ENCODE results near the gene ARMC2. TPM values are rescaled to one million over a fixed set of nuclear protein-coding genes. Genes with fewer than 3 reads are reported as not detected.

ARMC2 gene
- total RNA-seq, 2 experiments from 2014 or later = 2.7 to 4.6 TPM

GRCh38 chr6:108870357-108870756, 22.1 kb downstream of the ARMC2 start:
- Mint-ChIP-seq H3K36me3 (ENCODE audit: low read depth) (peaks cover 13% of the 10 kb centered on the region), H3K4me3 (no peak overlapping the region), H3K4me1 (ENCODE audit: low read depth) (peaks cover 52% of the 10 kb centered on the region), H3K27me3 (no peaks in the 10 kb centered on the region), H3K9me3 (no peaks in the 10 kb centered on the region), H3K27ac (no peak overlapping the region)
- CTCF ChIA-PET = interaction anchor here (1.3 to 5.5 kb wide), 3 partner anchors 13 to 23 kb away, joined by 3 to 22 read pairs (median 5); no protein-coding TSS in a partner anchor
- ATAC-seq = no peak
- intact Hi-C loops (cut with micrococcal nuclease) = no loop called here
- DNase-seq = no peak
- no peak for TF ChIP-seq CTCF (IDR thresholded peaks at IDR 0.05)
- POLR2A ChIA-PET = no interaction called here

- peaks cover 13% of the 10 kb centered on the region for H3K36me3 Mint-ChIP-seq (ENCODE audit: low read depth)
- H3K27me3 Mint-ChIP-seq = no peaks in the 10 kb centered on the region
- DNase-seq = peak; percentile 58
- intact Hi-C loops (cut with micrococcal nuclease) = no loop called here
- no peaks in the 10 kb centered on the region for H3K9me3 Mint-ChIP-seq
- peaks cover 46% of the 10 kb centered on the region for H3K4me1 Mint-ChIP-seq (ENCODE audit: low read depth)
- peak overlapping the region; percentile 74 for H3K27ac Mint-ChIP-seq
- POLR2A ChIA-PET = interaction anchor here (0.9 to 1.0 kb wide), 2 partner anchors 21 to 67 kb away, joined by 3 read pairs; no protein-coding TSS in a partner anchor
- no peak overlapping the region for H3K4me3 Mint-ChIP-seq
- CTCF ChIA-PET = interaction anchor here (0.8 to 5.5 kb wide), 4 partner anchors 11 to 44 kb away, joined by 3 to 22 read pairs (median 5); no protein-coding TSS in a partner anchor
- peak; percentile 28 for ATAC-seq
- no peak for TF ChIP-seq CTCF (IDR thresholded peaks at IDR 0.05)
These were observed 23.9 kb downstream of the ARMC2 start for GRCh38 chr6:108872141-108872557.

- no peak for TF ChIP-seq CTCF (IDR thresholded peaks at IDR 0.05)
- POLR2A ChIA-PET = interaction anchor here (1.0 kb wide), 1 partner anchor 21 kb away, joined by 3 read pairs; no protein-coding TSS in a partner anchor
- H3K27ac Mint-ChIP-seq = peak overlapping the region; percentile 93
- CTCF ChIA-PET = interaction anchor here (0.8 to 5.5 kb wide), 4 partner anchors 11 to 330 kb away, joined by 3 to 22 read pairs (median 4); no protein-coding TSS in a partner anchor
- H3K27me3 Mint-ChIP-seq = no peaks in the 10 kb centered on the region
- H3K36me3 Mint-ChIP-seq (ENCODE audit: low read depth) = peaks cover 13% of the 10 kb centered on the region
- no peak overlapping the region for H3K4me3 Mint-ChIP-seq
- H3K9me3 Mint-ChIP-seq = no peaks in the 10 kb centered on the region
- ATAC-seq (no peak), DNase-seq (no peak)
- H3K4me1 Mint-ChIP-seq (ENCODE audit: low read depth) = peaks cover 46% of the 10 kb centered on the region
- intact Hi-C loops (cut with micrococcal nuclease) = no loop called here
These were observed 24.4 kb downstream of the ARMC2 start for GRCh38 chr6:108872575-108872974.

GRCh38 chr6:108873251-108873650, 25.0 kb downstream of the ARMC2 start:
- intact Hi-C loops (cut with micrococcal nuclease) = no loop called here
- no peak for DNase-seq
- H3K27ac Mint-ChIP-seq = peak overlapping the region; percentile 93
- peaks cover 16% of the 10 kb centered on the region for H3K36me3 Mint-ChIP-seq (ENCODE audit: low read depth)
- peaks cover 48% of the 10 kb centered on the region for H3K4me1 Mint-ChIP-seq (ENCODE audit: low read depth)
- H3K27me3 Mint-ChIP-seq = no peaks in the 10 kb centered on the region
- H3K9me3 Mint-ChIP-seq = peaks cover 2% of the 10 kb centered on the region
- POLR2A ChIA-PET = interaction anchor here (1.2 to 2.3 kb wide), 3 partner anchors 9 to 308 kb away, joined by 3 to 17 read pairs (median 3); no protein-coding TSS in a partner anchor
- H3K4me3 Mint-ChIP-seq = no peak overlapping the region
- CTCF ChIA-PET = interaction anchor here (1.0 to 5.5 kb wide), 6 partner anchors 10 to 331 kb away, joined by 3 to 22 read pairs (median 4); no protein-coding TSS in a partner anchor
- no peak for ATAC-seq
- no peak for TF ChIP-seq CTCF (IDR thresholded peaks at IDR 0.05)

GRCh38 chr6:108873971-108874370, 25.7 kb downstream of the ARMC2 start:
- no peak for TF ChIP-seq CTCF (IDR thresholded peaks at IDR 0.05)
- Mint-ChIP-seq H3K27me3 (no peaks in the 10 kb centered on the region), H3K9me3 (peaks cover 3% of the 10 kb centered on the region), H3K4me3 (peak overlapping the region; percentile 54), H3K36me3 (ENCODE audit: low read depth) (peaks cover 22% of the 10 kb centered on the region), H3K4me1 (ENCODE audit: low read depth) (peaks cover 48% of the 10 kb centered on the region), H3K27ac (peak overlapping the region; percentile 93)
- CTCF ChIA-PET = interaction anchor here (1.0 to 5.5 kb wide), 6 partner anchors 9 to 331 kb away, joined by 3 to 22 read pairs (median 4); no protein-coding TSS in a partner anchor
- ATAC-seq (no peak), DNase-seq (no peak)
- intact Hi-C loops (cut with micrococcal nuclease) = loop anchor here (1.0 kb wide), 2 partner anchors 9 to 47 kb away; no protein-coding TSS in a partner anchor
- POLR2A ChIA-PET = interaction anchor here (0.8 to 2.3 kb wide), 4 partner anchors 9 to 308 kb away, joined by 3 to 17 read pairs (median 3); no protein-coding TSS in a partner anchor
